SK-N-SH (cell line): ENCODE results near the gene ASAP2. TPM values are rescaled to one million over a fixed set of nuclear protein-coding genes. Genes with fewer than 3 reads are reported as not detected.

Experiments
- CTCF ChIA-PET: fragments of 300-600, 350-600 bp; formaldehyde crosslinking; extraction: SDS; loops from one replicate; lab custom pipeline; 2021; lab: Yijun Ruan, JAX
- POLR2A ChIA-PET: fragments of 350-600 bp; sonication (Branson Sonifier 250); formaldehyde crosslinking; extraction: SDS; loops from one replicate; lab custom pipeline; 2020; ENCODE audit warnings: antibody characterized with exemption, inconsistent platforms; lab: Yijun Ruan, JAX
- DNase-seq: peaks from one replicate; pipeline ENCODE4 v3.0.0; 2012
- H2AFZ ChIP-seq: fragments of 200-600 bp; sonication (generic); 2 replicates; pipeline ENCODE4 v1.8.1; 2016; ENCODE audit warnings: antibody characterized with exemption, mild to moderate bottlenecking, low read depth
- H3F3A ChIP-seq: fragments of 200-600 bp; sonication (generic); replicated peaks from 2 replicates; pipeline ENCODE3; 2016; ENCODE audit warnings: antibody characterized with exemption, mild to moderate bottlenecking; ENCODE audit not compliant: insufficient read depth
- H3K27ac ChIP-seq, 2 experiments: fragments of 200-500 bp in 1 of 2; fragments of 200-600 bp in 1 of 2; sonication (Bioruptor generic) in 1 of 2; sonication (generic), shearing (Covaris generic) in 1 of 2; 2 replicates each; pipeline versions ENCODE4 v1.5.1 to v1.6.1; 2014 to 2016; ENCODE audit warnings: low read depth in 2 of 2, inconsistent platforms in 1 of 2, low read length in 1 of 2, mild to moderate bottlenecking in 1 of 2, mixed read lengths in 1 of 2
- H3K27me3 ChIP-seq: fragments of 200-600 bp; sonication (generic), shearing (Covaris generic); 2 replicates; pipeline ENCODE4 v1.6.1; 2016; ENCODE audit warnings: mixed run types; ENCODE audit not compliant: insufficient read depth
- H3K36me3 ChIP-seq, 2 experiments: fragments of 200-500 bp in 1 of 2; fragments of 200-600 bp in 1 of 2; sonication (Bioruptor generic) in 1 of 2; sonication (generic) in 1 of 2; replicated peaks in 1 of 2; 2 replicates each; pipeline versions ENCODE3 to v1.5.1; 2014 to 2016; ENCODE audit warnings: low read length in 1 of 2, mild to moderate bottlenecking in 1 of 2; ENCODE audit not compliant: insufficient read depth in 2 of 2, control insufficient read depth in 1 of 2
- H3K4me1 ChIP-seq, 2 experiments: fragments of 200-500 bp in 1 of 2; fragments of 200-600 bp in 1 of 2; sonication (Bioruptor generic) in 1 of 2; sonication (generic), shearing (Covaris generic) in 1 of 2; 2 replicates each; pipeline versions ENCODE4 v1.5.1 to v1.6.1; 2014 to 2016; ENCODE audit warnings: low read depth in 1 of 2, low read length in 1 of 2, mixed run types in 1 of 2; ENCODE audit not compliant: insufficient read depth in 2 of 2, control insufficient read depth in 1 of 2
- H3K4me2 ChIP-seq: fragments of 200-600 bp; sonication (generic), shearing (Covaris generic); 2 replicates; pipeline ENCODE4 v1.6.1; 2017; ENCODE audit warnings: mixed run types
- H3K4me3 ChIP-seq, 2 experiments: fragments of 200-500 bp in 1 of 2; fragments of 200-600 bp in 1 of 2; sonication (Bioruptor generic) in 1 of 2; sonication (generic), shearing (Covaris generic) in 1 of 2; 2 replicates each; pipeline versions ENCODE4 v1.5.1 to v1.8.1; 2014 to 2016; ENCODE audit warnings: low read depth in 2 of 2, inconsistent platforms in 1 of 2, low read length in 1 of 2, mild to moderate bottlenecking in 1 of 2, mixed read lengths in 1 of 2, moderate library complexity in 1 of 2
- H3K79me2 ChIP-seq: fragments of 200-600 bp; sonication (generic); 2 replicates; pipeline ENCODE4 v1.8.1; 2017; ENCODE audit warnings: mild to moderate bottlenecking; ENCODE audit not compliant: insufficient read depth
- H3K9ac ChIP-seq: fragments of 200-600 bp; sonication (generic); 2 replicates; pipeline ENCODE4 v1.6.1; 2017; ENCODE audit warnings: mixed run types
- H3K9me2 ChIP-seq: fragments of 200-600 bp; sonication (generic); 2 replicates; pipeline ENCODE4 v1.6.1; 2017; ENCODE audit warnings: mixed run types
- H3K9me3 ChIP-seq: fragments of 200-600 bp; sonication (generic); 2 replicates; pipeline ENCODE4 v1.6.1; 2017; ENCODE audit warnings: mixed run types, mild to moderate bottlenecking, moderate library complexity
- H4K20me1 ChIP-seq: fragments of 200-600 bp; sonication (generic); 2 replicates; pipeline ENCODE4 v1.6.1; 2017; ENCODE audit warnings: mild to moderate bottlenecking, mixed run types; ENCODE audit not compliant: insufficient read depth
- ELF1 ChIP-seq: IDR thresholded peaks from 2 replicates; pipeline ENCODE4 v1.4.0; 2012
- EP300 ChIP-seq, 2 experiments: IDR thresholded peaks; 2 replicates each; pipeline versions ENCODE4 v1.4.0 to v1.6.1; 2012; ENCODE audit warnings: borderline replicate concordance in 1 of 2, low read depth in 1 of 2, low read length in 1 of 2
- EZH2phosphoT487 ChIP-seq: fragments of 200-600 bp; sonication (generic); IDR thresholded peaks from 2 replicates; pipeline ENCODE4 v1.6.1; 2017; ENCODE audit warnings: low read depth, mixed run types, mild to moderate bottlenecking, antibody characterized with exemption, moderate library complexity, borderline replicate concordance
- GATA2 ChIP-seq: sonication (generic); formaldehyde crosslinking; IDR thresholded peaks from 2 replicates; pipeline ENCODE4 v1.5.0; 2020; ENCODE audit warnings: mild to moderate bottlenecking, missing genetic modification reagents
- MEF2A ChIP-seq: IDR thresholded peaks from 2 replicates; pipeline ENCODE4 v1.4.0; 2012; ENCODE audit warnings: low read depth, borderline replicate concordance
- NFIC ChIP-seq: IDR thresholded peaks from 2 replicates; pipeline ENCODE4 v1.4.0; 2012; ENCODE audit warnings: borderline replicate concordance
- NRF1 ChIP-seq: IDR thresholded peaks from 2 replicates; pipeline ENCODE4 v1.6.1; 2012; ENCODE audit warnings: low read depth, mild to moderate bottlenecking, low read length
- POLR2AphosphoS5 ChIP-seq: IDR thresholded peaks from 2 replicates; pipeline ENCODE4 v1.6.1; 2012; ENCODE audit warnings: low read depth, low read length
- RCOR1 ChIP-seq: fragments of 150-350 bp; IDR thresholded peaks from 2 replicates; pipeline ENCODE4 v1.6.1; 2017; ENCODE audit warnings: antibody characterized with exemption, low read length
- RFX5 ChIP-seq: IDR thresholded peaks from 2 replicates; pipeline ENCODE4 v1.6.1; 2012; ENCODE audit warnings: mild to moderate bottlenecking, improper control_type of control experiment, low read length
- RXRA ChIP-seq: IDR thresholded peaks from 2 replicates; pipeline ENCODE4 v1.4.0; 2012; ENCODE audit warnings: low read depth, mild to moderate bottlenecking, borderline replicate concordance
- WGBS: methylation state at CpG from one replicate; pipeline ENCODE4 v1.1.6; 2017; ENCODE audit warnings: low lambda C conversion rate; 5-methylcytosine and 5-hydroxymethylcytosine counted together
- polyA plus RNA-seq, 3 experiments: library from polyadenylated mRNA; depleted of rRNA; stranded (reverse); fragments of >200 nt; gene quantifications; 2 replicates each; pipeline ENCODE4 v1.2.3, GENCODE V29; 2012
- TF ChIP-seq, protein P1 (sequence below): IDR thresholded peaks from 2 replicates; pipeline ENCODE4; 2012
- TF ChIP-seq, protein P2 (sequence below): fragments of 200-600 bp; sonication (generic); IDR thresholded peaks from 2 replicates; pipeline ENCODE4 v1.6.1; 2017; ENCODE audit warnings: antibody characterized with exemption, mild to moderate bottlenecking, moderate library complexity

ASAP2 gene
- polyA plus RNA-seq, 1 of the 3 experiments (the other 2 are of a cell fraction) = 37.9 TPM

DNA sequence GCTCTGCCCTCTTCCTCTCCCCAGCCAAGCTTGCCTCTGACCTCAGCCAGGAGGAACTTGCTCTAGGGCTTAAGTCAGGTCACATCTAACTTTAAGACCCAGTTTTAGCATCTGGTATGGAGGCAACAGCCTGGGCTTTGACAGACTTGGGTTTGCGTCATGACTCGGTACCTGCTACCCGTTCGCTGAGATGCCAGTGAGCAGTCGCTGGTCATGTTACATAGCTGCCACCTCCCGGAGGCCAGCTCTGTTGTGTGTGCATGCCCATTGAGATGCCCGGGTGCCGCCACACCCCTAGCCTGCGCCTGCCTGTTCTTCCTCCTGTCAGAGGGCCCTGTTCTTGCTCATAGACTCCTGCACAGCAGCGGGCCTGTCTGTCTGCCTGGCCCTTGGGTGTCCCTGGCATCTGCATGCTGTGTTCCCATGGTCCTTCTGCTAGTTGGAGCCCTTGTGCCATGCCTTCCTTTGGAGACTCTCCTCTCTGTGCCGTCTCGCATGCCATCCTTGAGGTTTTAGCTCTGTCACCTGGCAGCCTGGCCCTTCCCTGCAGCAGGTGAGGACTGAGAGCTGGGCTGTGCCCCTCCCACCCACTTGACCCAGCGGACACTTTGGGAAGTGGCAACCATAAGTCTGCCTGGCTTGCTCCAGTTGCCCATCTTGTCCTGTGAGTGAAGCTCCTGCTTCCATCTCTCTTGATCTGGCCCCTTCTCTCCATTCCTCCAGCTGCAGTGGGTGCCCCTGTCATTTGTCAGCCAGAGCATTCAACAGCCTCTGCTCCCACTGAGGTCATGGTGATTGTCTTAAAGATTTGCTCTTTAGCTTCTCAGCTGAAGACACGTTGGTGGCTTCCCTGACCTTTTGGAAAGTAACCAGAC lies 24.9 kb downstream of the ASAP2 start:
- CTCF ChIA-PET = interaction anchor here (0.7 to 8.7 kb wide), 8 partner anchors 17 to 108 kb away, joined by 3 to 93 read pairs (median 4); partner anchors contain the start of gene ASAP2
- Histone ChIP-seq H3K4me1 (peaks cover 97% of the 10 kb centered on the region in 2 experiments), H2AFZ (no peak overlapping the region), H3K9me3 (no peaks in the 10 kb centered on the region), H3K27ac (peak overlapping the region; percentile 99 to 100), H3K9me2 (no peaks in the 10 kb centered on the region)
- DNase-seq = no peak
- TF ChIP-seq, protein P1, sequence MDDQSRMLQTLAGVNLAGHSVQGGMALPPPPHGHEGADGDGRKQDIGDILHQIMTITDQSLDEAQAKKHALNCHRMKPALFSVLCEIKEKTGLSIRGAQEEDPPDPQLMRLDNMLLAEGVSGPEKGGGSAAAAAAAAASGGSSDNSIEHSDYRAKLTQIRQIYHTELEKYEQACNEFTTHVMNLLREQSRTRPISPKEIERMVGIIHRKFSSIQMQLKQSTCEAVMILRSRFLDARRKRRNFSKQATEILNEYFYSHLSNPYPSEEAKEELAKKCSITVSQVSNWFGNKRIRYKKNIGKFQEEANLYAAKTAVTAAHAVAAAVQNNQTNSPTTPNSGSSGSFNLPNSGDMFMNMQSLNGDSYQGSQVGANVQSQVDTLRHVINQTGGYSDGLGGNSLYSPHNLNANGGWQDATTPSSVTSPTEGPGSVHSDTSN = no peak
- no peak for TF ChIP-seq NRF1
- TF ChIP-seq ELF1 = no peak; the same call in 1 of the 2 replicates
- 0 out of 2 replicates have a peak, but pooled peaks have one; percentile 1 for TF ChIP-seq POLR2AphosphoS5
- TF ChIP-seq, protein P2, sequence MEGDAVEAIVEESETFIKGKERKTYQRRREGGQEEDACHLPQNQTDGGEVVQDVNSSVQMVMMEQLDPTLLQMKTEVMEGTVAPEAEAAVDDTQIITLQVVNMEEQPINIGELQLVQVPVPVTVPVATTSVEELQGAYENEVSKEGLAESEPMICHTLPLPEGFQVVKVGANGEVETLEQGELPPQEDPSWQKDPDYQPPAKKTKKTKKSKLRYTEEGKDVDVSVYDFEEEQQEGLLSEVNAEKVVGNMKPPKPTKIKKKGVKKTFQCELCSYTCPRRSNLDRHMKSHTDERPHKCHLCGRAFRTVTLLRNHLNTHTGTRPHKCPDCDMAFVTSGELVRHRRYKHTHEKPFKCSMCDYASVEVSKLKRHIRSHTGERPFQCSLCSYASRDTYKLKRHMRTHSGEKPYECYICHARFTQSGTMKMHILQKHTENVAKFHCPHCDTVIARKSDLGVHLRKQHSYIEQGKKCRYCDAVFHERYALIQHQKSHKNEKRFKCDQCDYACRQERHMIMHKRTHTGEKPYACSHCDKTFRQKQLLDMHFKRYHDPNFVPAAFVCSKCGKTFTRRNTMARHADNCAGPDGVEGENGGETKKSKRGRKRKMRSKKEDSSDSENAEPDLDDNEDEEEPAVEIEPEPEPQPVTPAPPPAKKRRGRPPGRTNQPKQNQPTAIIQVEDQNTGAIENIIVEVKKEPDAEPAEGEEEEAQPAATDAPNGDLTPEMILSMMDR = no peak
- 0 out of 4 replicates have a peak, but pooled peaks of 1 of the 2 experiments have one; percentile 4 for TF ChIP-seq EP300 (IDR thresholded peaks at IDR 0.05; ENCODE audit: borderline replicate concordance in 1 of 2, low read depth in 1 of 2, low read length in 1 of 2)
- TF ChIP-seq, all 33 proteins: peak for 2
- H3K9ac ChIP-seq = peak overlapping the region; percentile 79; the same call in 1 of the 2 replicates
- H3K79me2 ChIP-seq = peaks cover 81% of the 10 kb centered on the region
- H3K27me3 ChIP-seq = no peaks in the 10 kb centered on the region
- POLR2A ChIA-PET = no interaction called here
- peak overlapping the region; percentile 71 for H3K4me2 ChIP-seq
- no peaks in the 10 kb centered on the region for H4K20me1 ChIP-seq
- H3K36me3 ChIP-seq = peaks cover 0 to 5% of the 10 kb centered on the region in 2 experiments
- no peak overlapping the region for H3K4me3 ChIP-seq
- WGBS = 82% methylated on average over 14 of the region's 14 CpGs
- H3F3A ChIP-seq = peaks cover 74% of the 10 kb centered on the region

DNA sequence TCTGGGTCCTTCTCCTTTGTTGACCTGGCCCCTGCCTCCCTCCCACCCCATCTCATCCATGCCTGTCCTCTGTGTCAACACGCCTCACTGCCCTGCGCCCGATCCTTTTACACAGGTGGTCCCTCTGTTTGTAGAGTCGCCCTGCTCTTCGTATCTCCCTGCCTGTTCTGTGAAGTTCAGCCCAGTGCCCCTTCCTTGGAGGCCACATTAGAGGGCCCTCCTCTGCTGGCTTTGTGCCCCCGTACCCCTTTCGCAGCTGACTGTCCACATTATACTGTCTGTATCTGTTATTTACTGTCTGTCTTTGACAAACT lies 25.5 kb downstream of the ASAP2 start:
- Histone ChIP-seq H3K4me1 (peaks cover 97% of the 10 kb centered on the region in 2 experiments), H3K4me3 (no peak overlapping the region), H3K9me2 (no peaks in the 10 kb centered on the region), H3K9me3 (no peaks in the 10 kb centered on the region), H3K79me2 (peaks cover 81% of the 10 kb centered on the region), H3F3A (peaks cover 74% of the 10 kb centered on the region), H3K27ac (peak overlapping the region; percentile 99 to 100), H3K9ac (peak overlapping the region; percentile 79; the same call in 1 of the 2 replicates), H3K27me3 (no peaks in the 10 kb centered on the region), H3K36me3 (peaks cover 0 to 5% of the 10 kb centered on the region in 2 experiments), H2AFZ (no peak overlapping the region), H3K4me2 (peak overlapping the region; percentile 71), H4K20me1 (no peaks in the 10 kb centered on the region)
- WGBS = 94% methylated on average over 7 of the region's 7 CpGs
- DNase-seq = no peak
- TF ChIP-seq GATA2 (CRISPR knock-in tag) = no peak
- no peak for TF ChIP-seq NFIC
- no peak for TF ChIP-seq RCOR1
- TF ChIP-seq MEF2A = no peak
- no peak for TF ChIP-seq RFX5
- no peak for TF ChIP-seq EZH2phosphoT487
- no peak for TF ChIP-seq RXRA
- ChIA-PET POLR2A (no interaction called here), CTCF (interaction anchor here (0.7 to 8.7 kb wide), 10 partner anchors 15 to 107 kb away, joined by 3 to 93 read pairs (median 4); partner anchors contain the start of gene ASAP2)
